Lung (tissue), 10 donors: ENCODE results near the gene TLK2. TPM values are rescaled to one million over a fixed set of nuclear protein-coding genes. Genes with fewer than 3 reads are reported as not detected.
"Not testable (repeated sequence)": the region's sequence is repeated elsewhere in the genome, so short reads cannot be mapped to it uniquely, and the experiment has no call there.

Experiments
- ATAC-seq: fragments of 200-7000 bp; cut with Tn5 transposase; one replicate; pipeline ENCODE4 v1.9.1; 2020; ENCODE audit warnings: moderate number of reproducible peaks; ENCODE audit not compliant: insufficient read depth, low FRiP score
- DNase-seq, 3 donors: peaks; one replicate each; pipeline ENCODE4 v3.0.0-alpha.2; 2013 to 2017
- H3K27ac ChIP-seq, 2 donors: one replicate each; pipeline ENCODE4 v1.5.1; 2013; ENCODE audit warnings: mild to moderate bottlenecking in 2 of 2, moderate library complexity in 2 of 2, control low read depth in 1 of 2, inconsistent platforms in 1 of 2, low read depth in 1 of 2, low read length in 1 of 2
- H3K27me3 ChIP-seq, 3 donors: one replicate each; pipeline ENCODE4 v1.5.1; 2013; ENCODE audit warnings: low read length in 2 of 3; ENCODE audit not compliant: control insufficient read depth in 3 of 3, insufficient read depth in 3 of 3
- H3K36me3 ChIP-seq, 4 donors: one replicate each; pipeline ENCODE4 v1.5.1; 2013; ENCODE audit warnings: low read length in 4 of 4, mild to moderate bottlenecking in 1 of 4, moderate library complexity in 1 of 4; ENCODE audit not compliant: control insufficient read depth in 4 of 4, insufficient read depth in 4 of 4
- H3K4me1 ChIP-seq, 5 donors: one replicate each; pipeline ENCODE4 v1.5.1; 2013; ENCODE audit warnings: low read length in 5 of 5, mild to moderate bottlenecking in 2 of 5, moderate library complexity in 1 of 5; ENCODE audit not compliant: control insufficient read depth in 5 of 5, insufficient read depth in 5 of 5
- H3K4me3 ChIP-seq: one replicate; pipeline ENCODE4 v1.5.1; 2013; ENCODE audit warnings: mild to moderate bottlenecking, control low read depth, moderate library complexity
- H3K9ac ChIP-seq, 2 donors: one replicate each; pipeline ENCODE4 v1.5.1; 2013; ENCODE audit warnings: low read length in 2 of 2, control low read depth in 1 of 2; ENCODE audit not compliant: insufficient read depth in 1 of 2
- H3K9me3 ChIP-seq, 4 donors: one replicate each; pipeline ENCODE4 v1.5.1; 2013; ENCODE audit warnings: low read length in 3 of 4, mild to moderate bottlenecking in 1 of 4, moderate library complexity in 1 of 4; ENCODE audit not compliant: control insufficient read depth in 4 of 4, insufficient read depth in 3 of 4
- WGBS, 2 donors: extraction: QIAGEN DNeasy Blood & Tissue Kit; methylation state at CpG; one replicate each; pipeline ENCODE4 v1.1.7; 2013; 5-methylcytosine and 5-hydroxymethylcytosine counted together
- polyA plus RNA-seq, 2 donors: library from polyadenylated mRNA; stranded (reverse); fragments of 200-250 nt; gene quantifications; one replicate each; pipeline ENCODE4 v1.2.1, GENCODE V29; 2013
- total RNA-seq, 2 donors: library from RNA; depleted of rRNA in 1 of 2; stranded (reverse); fragments of >200 nt in 1 of 2; gene quantifications; one replicate each; pipeline ENCODE4 v1.2.1, GENCODE V29; 2014 to 2021
- donor health status: Bipolar disorder and iron deficiency.
- donor health status: healthy.
- donor health status: DM: yes; HTN: yes; CAD: no.

TLK2 gene
- total and polyA plus RNA-seq, 4 donors: 11.6 to 87.7 (median 26.0) TPM

DNA sequence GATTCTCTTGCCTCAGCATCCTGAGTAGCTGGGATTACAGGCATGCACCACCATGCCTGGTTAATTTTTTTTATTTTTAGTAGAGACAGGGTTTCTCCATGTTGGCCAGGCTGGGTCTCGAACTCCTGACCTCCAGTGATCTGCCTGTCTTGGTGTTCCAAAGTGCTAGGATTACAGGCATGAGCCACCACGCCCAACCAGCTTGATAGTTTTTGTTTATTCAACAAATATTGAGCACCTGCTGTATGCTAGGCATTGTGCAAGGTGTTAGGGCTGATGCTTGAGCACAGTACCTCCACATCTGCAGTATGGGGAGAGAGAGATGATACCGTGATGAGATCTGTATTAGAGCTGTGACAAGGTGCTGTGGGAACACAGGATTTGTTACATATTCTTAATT lies 3.9 kb downstream of the TLK2 start:
- not testable (repeated sequence) for H3K4me1 ChIP-seq, DNase-seq, H3K9ac ChIP-seq, H3K36me3 ChIP-seq, ATAC-seq, H3K9me3 ChIP-seq, H3K4me3 ChIP-seq, H3K27me3 ChIP-seq, H3K27ac ChIP-seq
- WGBS, 2 donors: 76 to 93% methylated on average over 3 of the region's 3 CpGs

DNA sequence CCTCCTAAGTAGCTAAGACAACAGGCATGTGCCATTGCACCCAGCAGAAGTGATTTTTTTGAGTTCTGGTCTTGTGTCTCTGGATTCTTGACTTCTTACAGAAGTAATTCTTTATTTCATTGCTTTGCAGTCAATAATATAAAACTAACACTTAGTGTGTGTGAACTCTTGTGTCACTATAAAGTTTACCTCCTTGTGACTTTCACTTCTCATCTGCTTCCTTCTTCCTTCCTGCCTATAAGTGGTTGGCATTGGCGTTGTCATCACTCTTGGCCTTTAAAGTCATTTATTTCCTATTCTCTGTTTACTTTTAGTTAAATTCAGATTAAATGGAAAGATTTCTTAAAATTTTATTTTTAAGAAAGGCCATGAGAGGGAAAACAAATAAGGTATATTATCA lies 12.4 kb downstream of the TLK2 start:
- H3K4me3 ChIP-seq, H3K9me3 ChIP-seq, ATAC-seq, DNase-seq, H3K4me1 ChIP-seq, H3K27ac ChIP-seq, H3K9ac ChIP-seq, H3K36me3 ChIP-seq, H3K27me3 ChIP-seq: not testable (repeated sequence)
- WGBS, 2 donors: 18 to 20% methylated on average over 1 of the region's 1 CpG

DNA sequence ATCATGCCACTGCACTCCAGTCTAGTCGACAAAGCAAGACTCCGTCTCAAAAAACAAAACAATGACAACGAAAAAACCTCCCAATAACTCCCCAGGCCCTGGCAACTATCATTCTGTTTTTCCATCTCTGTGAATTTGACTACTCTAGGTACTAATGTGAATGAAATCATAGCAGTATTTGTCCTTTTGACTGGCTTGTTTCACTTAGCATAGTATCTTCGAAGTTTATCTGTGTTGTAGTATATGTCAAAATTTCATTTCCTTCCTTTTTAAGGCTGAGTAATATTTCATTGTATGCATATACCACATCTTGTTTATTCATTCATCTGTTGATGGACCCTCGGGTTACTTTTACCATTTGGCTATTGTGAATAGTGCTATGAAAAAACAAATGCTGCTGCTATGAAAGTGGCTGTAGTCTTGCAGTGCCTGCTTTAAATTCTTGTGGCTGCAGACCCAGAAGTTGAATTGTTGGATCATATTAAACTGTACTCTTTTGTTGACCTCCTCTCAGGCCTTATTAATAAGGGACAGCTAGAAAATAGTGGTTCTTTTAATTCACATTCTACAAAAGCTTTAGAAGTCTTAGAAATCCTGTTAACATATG lies 14.5 kb downstream of the TLK2 start:
- H3K27me3 ChIP-seq, H3K9ac ChIP-seq, ATAC-seq, H3K36me3 ChIP-seq, H3K27ac ChIP-seq, H3K9me3 ChIP-seq, H3K4me3 ChIP-seq, H3K4me1 ChIP-seq, DNase-seq: not testable (repeated sequence)
- WGBS, 2 donors: 77 to 80% methylated on average over 5 of the region's 5 CpGs

DNA sequence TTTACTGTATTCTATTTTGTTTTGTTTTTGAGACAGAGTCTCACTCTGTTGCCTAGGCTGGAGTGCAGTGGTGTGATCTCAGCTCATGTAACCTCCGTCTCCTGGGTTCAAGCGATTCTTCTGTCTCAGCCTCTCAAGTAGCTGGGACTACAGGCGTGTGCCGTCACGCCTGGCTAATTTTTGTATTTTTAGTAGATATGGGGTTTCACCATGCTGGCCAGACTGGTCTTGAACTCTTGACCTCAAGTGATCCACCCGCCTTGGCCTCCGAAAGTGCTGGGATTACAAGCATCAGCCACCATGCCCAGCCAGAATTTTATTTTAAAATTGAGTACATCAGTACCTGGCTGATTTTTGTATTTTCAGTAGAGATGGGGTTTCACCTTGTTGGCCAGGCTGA lies 15.4 kb downstream of the TLK2 start:
- not testable (repeated sequence) for ATAC-seq, H3K4me3 ChIP-seq, H3K27ac ChIP-seq, DNase-seq, H3K9me3 ChIP-seq, H3K9ac ChIP-seq, H3K4me1 ChIP-seq, H3K36me3 ChIP-seq, H3K27me3 ChIP-seq
- WGBS, 2 donors: 88 to 93% methylated on average over 7 of the region's 7 CpGs

DNA sequence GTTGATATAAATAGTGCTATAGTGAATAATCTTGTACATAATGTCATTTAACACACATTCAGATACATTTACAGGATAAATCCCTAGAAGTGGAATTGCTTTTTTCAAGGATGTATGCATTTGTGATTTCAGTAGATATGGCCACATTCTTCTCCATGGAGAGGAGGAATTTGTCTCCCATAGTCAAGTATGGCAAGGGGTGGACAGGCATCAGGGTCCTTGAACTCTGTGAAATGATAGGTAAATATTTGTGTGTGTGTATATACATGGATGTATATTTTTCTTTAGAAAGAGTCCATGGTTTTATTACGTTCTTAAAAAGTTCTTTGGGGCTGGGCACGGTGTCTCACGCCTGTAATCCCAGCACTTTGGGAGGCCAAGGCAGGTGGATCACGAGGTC lies 17.7 kb downstream of the TLK2 start:
- WGBS, 2 donors: 96 to 100% methylated on average over 4 of the region's 4 CpGs

DNA sequence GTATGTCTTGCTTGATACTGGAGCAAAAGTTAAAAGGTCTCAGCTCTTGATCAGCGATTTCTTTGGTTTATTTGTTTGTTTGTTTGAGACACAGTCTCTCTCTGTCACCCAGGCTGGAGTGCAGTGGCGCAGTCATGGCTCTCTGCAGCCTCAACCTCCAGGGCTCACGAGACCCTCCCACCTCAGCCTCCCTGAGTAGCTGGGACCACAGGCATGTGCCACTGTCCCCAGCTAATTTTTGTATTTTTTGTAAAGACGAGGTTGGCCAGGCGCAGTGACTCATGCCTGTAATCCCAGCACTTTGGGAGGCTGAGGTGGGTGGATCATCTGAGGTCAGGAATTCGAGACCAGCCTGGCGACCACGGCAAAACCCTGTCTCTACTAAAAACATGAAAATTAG lies 20.2 kb downstream of the TLK2 start:
- H3K36me3 ChIP-seq, H3K4me1 ChIP-seq: not testable (repeated sequence)
- 91 to 94% methylated on average over 8 of the region's 8 CpGs for WGBS, 2 donors

More for the DNA sequence above, 17.7 kb downstream of the TLK2 start:
- H3K4me1 ChIP-seq, DNase-seq, H3K36me3 ChIP-seq, ATAC-seq, H3K27me3 ChIP-seq, H3K4me3 ChIP-seq, H3K9me3 ChIP-seq, H3K9ac ChIP-seq, H3K27ac ChIP-seq: not testable (repeated sequence)

DNA sequence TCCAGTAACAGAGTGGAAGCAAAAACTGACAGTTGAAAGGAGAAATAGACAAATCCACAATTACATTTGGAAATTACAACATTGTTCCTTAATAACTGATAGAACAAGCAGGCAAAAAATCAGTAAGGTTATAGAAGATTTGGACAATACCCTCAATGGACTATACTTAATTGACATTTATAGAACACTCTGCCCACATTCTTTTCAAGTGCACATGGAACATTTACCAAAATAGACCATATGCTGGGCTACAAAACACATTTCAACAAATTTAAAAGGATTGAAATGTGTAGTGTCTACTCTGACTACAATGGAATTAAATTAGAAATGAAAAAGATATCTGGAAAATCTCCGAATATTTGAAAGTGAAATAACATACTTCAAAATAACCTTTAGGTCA lies 21.8 kb downstream of the TLK2 start:
- ATAC-seq, H3K9ac ChIP-seq, H3K4me3 ChIP-seq, H3K36me3 ChIP-seq, H3K9me3 ChIP-seq, DNase-seq, H3K27ac ChIP-seq, H3K27me3 ChIP-seq, H3K4me1 ChIP-seq: not testable (repeated sequence)
- 98 to 100% methylated on average over 1 of the region's 1 CpG for WGBS, 2 donors

More for the DNA sequence above, 20.2 kb downstream of the TLK2 start:
- H3K27me3 ChIP-seq, DNase-seq, ATAC-seq, H3K4me3 ChIP-seq, H3K27ac ChIP-seq, H3K9me3 ChIP-seq, H3K9ac ChIP-seq: not testable (repeated sequence)

DNA sequence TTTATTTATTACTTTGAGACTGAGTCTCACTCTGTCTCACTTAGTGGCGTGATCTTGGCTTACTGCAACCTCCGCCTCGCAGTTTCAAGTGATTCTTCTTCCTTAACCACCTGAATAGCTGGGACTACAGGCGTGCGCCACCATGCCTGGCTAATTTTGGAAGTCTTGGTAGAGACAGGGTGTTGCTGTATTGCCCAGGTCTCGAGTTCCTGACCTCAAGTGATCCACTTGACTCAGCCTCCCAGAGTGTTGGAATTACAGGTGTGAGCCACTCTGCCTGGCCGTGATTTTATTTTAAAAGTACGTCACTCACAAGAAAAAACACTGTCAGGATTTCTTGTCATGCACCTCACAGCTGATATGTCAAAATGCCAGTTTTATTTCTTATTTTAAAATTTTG lies 26.2 kb downstream of the TLK2 start:
- not testable (repeated sequence) for ATAC-seq

More for the DNA sequence above, 26.2 kb downstream of the TLK2 start:
- H3K27me3 ChIP-seq, H3K36me3 ChIP-seq, H3K4me3 ChIP-seq, DNase-seq, H3K9ac ChIP-seq, H3K27ac ChIP-seq, H3K4me1 ChIP-seq, H3K9me3 ChIP-seq: not testable (repeated sequence)
- 89 to 94% methylated on average over 8 of the region's 8 CpGs for WGBS, 2 donors
